Measurements from ENCODE around the gene PTCH2.
"Not testable (repeated sequence)": the region's sequence is repeated elsewhere in the genome, so short reads cannot be mapped to it uniquely, and the experiment has no call there.

PTCH2 gene

DNA sequence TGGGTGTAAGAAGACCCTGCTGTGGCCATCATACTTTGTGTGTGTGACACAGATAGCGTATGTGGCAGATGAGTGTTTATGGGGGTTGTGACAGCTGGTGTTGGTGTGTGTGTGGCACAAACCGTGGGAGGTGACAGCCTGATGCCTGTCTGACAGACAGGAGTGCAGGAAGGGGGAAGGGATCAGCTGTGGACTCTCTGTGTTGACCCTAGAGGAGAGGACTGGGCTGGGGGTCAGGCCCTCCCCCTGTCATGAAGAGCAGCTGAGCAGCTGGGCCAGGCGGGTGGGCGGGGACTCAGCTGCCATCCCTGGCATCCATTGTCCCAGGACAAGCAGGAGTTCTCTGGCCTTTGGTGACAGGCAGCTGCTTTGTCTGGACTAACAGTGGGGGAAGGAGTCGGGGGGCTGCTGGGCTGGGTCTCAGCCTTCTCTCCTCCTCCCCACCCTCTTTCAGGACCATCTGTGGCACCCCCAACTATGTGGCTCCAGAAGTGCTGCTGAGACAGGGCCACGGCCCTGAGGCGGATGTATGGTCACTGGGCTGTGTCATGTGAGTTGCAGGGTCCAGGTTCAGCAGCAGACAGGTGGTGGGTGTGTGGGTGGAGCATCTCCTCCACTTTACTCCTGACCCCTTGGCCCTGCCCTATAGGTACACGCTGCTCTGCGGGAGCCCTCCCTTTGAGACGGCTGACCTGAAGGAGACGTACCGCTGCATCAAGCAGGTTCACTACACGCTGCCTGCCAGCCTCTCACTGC, 40.6 kb downstream of the PTCH2 start:
- no peak for DNase-seq

DNA sequence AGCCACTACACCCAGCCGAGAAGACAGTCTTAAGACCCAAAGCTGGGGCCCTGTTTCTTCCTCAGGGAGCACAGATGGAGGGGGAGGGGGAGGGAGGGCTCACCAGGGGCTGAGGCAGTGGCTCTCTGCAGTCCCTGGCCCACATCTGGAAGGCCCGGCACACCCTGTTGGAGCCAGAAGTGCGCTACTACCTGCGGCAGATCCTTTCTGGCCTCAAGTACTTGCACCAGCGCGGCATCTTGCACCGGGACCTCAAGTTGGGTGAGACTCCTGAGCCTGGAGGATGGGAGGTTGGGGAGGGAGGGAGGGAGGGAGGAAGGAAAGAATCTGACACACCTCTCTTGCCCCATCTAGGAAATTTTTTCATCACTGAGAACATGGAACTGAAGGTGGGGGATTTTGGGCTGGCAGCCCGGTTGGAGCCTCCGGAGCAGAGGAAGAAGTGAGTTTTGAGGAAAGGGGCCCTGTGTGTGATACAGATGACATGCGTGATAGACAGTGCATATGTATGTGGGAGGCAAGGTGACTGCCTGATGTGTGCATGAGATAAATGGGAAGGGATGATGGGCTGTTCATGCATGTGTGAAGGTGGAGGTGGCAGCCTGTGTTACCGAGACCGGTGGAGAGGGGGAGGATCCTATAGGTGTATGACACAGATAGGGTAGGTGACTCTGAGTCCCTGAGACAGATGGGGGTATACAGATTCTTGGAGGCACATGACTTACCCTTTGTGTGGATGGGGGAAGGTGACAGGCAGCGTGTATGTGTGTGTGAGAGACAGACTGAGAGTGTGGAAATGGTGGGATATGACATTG, 41.4 kb downstream of the PTCH2 start:
- DNase-seq: peak; percentile 71

- DNase-seq: peak; percentile 99
These were observed 43.1 kb downstream of the PTCH2 start, which contains the start of gene PLK3 for GRCh38 chr1:44799770-44800584. PLK3 (plus strand) TSS chr1:44800377; CDS start chr1:44800464, 87 bp downstream.

GRCh38 chr1:44798481-44799365, 44.3 kb downstream of the PTCH2 start:
- DNase-seq: no peak

DNA sequence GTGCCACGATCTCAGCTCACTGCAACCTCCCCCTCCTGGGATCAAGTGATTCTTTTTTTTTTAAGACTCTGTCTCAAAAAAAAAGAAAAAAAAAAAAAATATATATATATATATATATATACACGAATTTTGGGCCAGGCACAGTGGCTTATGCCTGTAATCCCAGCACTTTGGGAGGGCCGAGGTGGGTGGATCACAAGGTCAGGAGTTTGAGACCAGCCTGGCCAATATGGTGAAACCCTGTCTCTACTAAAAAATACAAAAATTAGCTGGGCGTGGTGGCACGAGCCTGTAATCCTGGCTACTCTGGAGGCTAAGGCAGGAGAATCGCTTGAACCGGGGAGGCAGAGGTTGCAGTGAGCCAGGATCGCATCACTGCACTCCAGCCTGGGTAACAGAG, 45.2 kb downstream of the PTCH2 start:
- not testable (repeated sequence) for DNase-seq

GRCh38 chr1:44792736-44793502, 50.1 kb downstream of the PTCH2 start:
- DNase-seq: no peak

GRCh38 chr1:44790968-44791801, 51.9 kb downstream of the PTCH2 start:
- no peak for DNase-seq

- no peak for DNase-seq
These were observed 54.8 kb downstream of the PTCH2 start, which contains the start of gene BEST4 for GRCh38 chr1:44788120-44788860. BEST4 (minus strand) TSS chr1:44788170; CDS start chr1:44787705, 465 bp downstream.

GRCh38 chr1:44787506-44787905, 55.5 kb downstream of the PTCH2 start:
- DNase-seq: no peak

GRCh38 chr1:44786841-44787426, 56.1 kb downstream of the PTCH2 start:
- no peak for DNase-seq

DNA sequence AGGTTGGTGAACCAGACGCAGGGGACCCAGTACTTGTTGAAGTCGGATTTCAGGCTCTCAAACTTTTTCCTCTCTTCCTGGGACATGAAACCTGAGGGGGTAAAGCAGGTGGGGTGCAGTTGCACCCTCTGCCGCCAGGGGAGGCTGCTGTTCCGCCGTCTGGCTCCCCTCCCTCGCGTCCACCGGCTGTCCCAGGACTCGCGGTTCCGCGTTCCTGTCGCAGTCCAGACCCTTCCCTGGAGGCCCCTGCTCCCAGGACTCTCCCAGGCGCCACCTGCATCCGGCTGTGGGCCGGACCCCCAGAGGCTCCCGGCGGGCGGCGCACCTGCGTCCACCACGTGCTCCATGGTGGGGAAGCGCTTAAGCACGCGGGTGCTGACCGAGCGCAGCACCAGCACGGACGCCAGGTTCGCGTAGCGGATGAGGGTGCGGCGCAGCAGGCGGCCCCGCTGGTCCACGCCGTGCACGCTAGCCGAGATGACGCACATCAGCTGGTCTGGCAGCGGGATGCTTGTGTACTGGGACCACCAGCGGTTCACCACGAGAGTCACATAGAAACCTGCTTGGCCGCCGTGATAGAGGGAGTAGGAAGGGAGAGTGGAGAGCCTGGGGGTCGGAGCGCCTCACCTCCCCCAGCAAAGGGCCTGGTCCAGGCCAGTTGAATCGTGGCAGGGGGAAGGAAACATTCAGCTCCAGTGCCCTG, 56.8 kb downstream of the PTCH2 start:
- DNase-seq: peak; percentile 77

- DNase-seq: no peak
These were observed 57.4 kb downstream of the PTCH2 start for GRCh38 chr1:44785501-44786137.

DNA sequence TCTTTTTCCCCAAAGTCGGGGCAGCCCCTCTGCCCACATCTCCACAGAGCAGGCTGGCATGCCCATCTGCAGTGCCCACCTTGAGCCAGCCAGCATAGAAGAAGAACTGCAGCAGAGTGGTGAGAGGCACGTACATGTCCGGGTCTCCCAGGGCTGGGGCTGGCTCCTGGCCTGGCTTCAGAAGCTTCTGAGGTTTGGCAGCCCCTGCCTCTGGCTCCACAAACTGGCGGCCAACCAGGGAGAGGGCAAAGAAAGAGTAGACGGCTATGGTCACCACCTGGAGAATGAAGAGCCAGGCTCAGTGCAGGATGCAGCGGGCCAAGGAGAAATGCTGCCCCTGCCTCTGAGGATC, 58.0 kb downstream of the PTCH2 start:
- DNase-seq: no peak

- no peak for DNase-seq
These were observed 58.7 kb downstream of the PTCH2 start for GRCh38 chr1:44784094-44785028.

GRCh38 chr1:44783697-44784093, 59.4 kb downstream of the PTCH2 start:
- no peak for DNase-seq

DNA sequence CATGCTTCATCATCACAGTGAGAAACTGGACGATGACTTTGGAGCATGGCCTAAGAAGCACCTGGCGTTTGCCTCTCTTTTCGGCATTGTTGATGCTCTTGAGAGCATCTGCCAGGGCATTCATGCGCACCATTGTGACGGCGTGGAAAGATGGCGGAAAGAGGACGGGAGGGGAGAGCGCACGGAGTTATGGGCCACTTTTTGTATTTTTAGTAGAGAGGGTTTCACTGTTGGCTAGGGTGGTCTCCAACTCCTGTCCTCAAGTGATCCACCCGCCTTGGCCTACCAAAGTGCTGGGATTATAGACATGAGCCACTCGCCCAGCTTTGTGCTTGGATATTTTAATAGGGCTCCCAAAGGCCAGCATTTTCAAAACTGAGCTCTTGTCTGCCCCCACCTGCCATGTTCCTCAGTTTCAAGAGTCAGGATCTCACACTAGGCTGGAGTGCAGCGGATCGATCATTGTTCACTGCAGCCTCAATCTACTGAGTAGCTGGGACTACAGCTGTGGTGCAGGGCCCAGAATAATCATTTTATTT, 62.4 kb downstream of the PTCH2 start:
- DNase-seq: no peak

Data from stimulated activated CD4-positive, alpha-beta T cell treated with anti-CD3 and anti-CD28 coated beads, Interleukin-4, amount 100 ng/mL, for 24 hours (primary cell).